ENCODE measurements around the gene RPEL1. TPM values are rescaled to one million over a fixed set of nuclear protein-coding genes. Genes with fewer than 3 reads are reported as not detected.
"Not testable (repeated sequence)": the region's sequence is repeated elsewhere in the genome, so short reads cannot be mapped to it uniquely, and the experiment has no call there.

The RPEL1 gene
- total RNA-seq, 2 donors from 2014 or later = not detected

- WGBS, 2 donors = 66 to 88% methylated on average over 2 of the region's 2 CpGs
- TF ChIP-seq CTCF (IDR thresholded peaks at IDR 0.05) (no peak), POLR2A (IDR thresholded peaks at IDR 0.05) (no peak)
- DNase-seq (no peak), ATAC-seq (no peak)
- Histone ChIP-seq H3K4me1 (no peaks in the 10 kb centered on the region), H3K36me3 (replicated peaks in 1 of 2; ENCODE audit: insufficient read depth in 1 of 2, low read depth in 2 of 2) (no peaks in the 10 kb centered on the region), H3K4me3 (no peak overlapping the region), H3K27ac (no peak overlapping the region), H3K9me3 (no peaks in the 10 kb centered on the region), H3K27me3 (no peaks in the 10 kb centered on the region)
- intact Hi-C loops (cut with DNase I) = no loop called here
Measured at GRCh38 chr10:103207141-103207540, 38.5 kb upstream of the RPEL1 start.

- ATAC-seq; H3K36me3 ChIP-seq (replicated peaks in 1 of 2; ENCODE audit: insufficient read depth in 1 of 2, low read depth in 2 of 2); H3K27ac ChIP-seq; DNase-seq; H3K4me3 ChIP-seq; intact Hi-C loops (cut with DNase I); H3K9me3 ChIP-seq; H3K27me3 ChIP-seq; H3K4me1 ChIP-seq: not testable (repeated sequence)
- 46 to 67% methylated on average over 2 to 3 of the region's 3 CpGs for WGBS, 2 donors
Measured at GRCh38 chr10:103207643-103208042, 38.0 kb upstream of the RPEL1 start.

- H3K9me3 ChIP-seq; DNase-seq; H3K4me3 ChIP-seq; intact Hi-C loops (cut with DNase I); H3K27me3 ChIP-seq; H3K36me3 ChIP-seq (replicated peaks in 1 of 2; ENCODE audit: insufficient read depth in 1 of 2, low read depth in 2 of 2); H3K27ac ChIP-seq; ATAC-seq; H3K4me1 ChIP-seq: not testable (repeated sequence)
- 83 to 89% methylated on average over 4 of the region's 4 CpGs for WGBS, 2 donors
Measured at GRCh38 chr10:103210262-103210661, 35.4 kb upstream of the RPEL1 start.

- no peak for ATAC-seq
- H3K36me3 ChIP-seq (replicated peaks in 1 of 2; ENCODE audit: insufficient read depth in 1 of 2, low read depth in 2 of 2) = no peaks in the 10 kb centered on the region
- TF ChIP-seq CTCF (IDR thresholded peaks at IDR 0.05) = no peak
- TF ChIP-seq POLR2A (IDR thresholded peaks at IDR 0.05) = no peak
- 85 to 89% methylated on average over 5 of the region's 5 CpGs for WGBS, 2 donors
- intact Hi-C loops (cut with DNase I) = no loop called here
- no peaks in the 10 kb centered on the region for H3K27me3 ChIP-seq
- no peaks in the 10 kb centered on the region for H3K4me1 ChIP-seq
- no peak overlapping the region for H3K27ac ChIP-seq
- no peak for DNase-seq
- no peaks in the 10 kb centered on the region for H3K9me3 ChIP-seq
- no peak overlapping the region for H3K4me3 ChIP-seq
Measured at GRCh38 chr10:103215601-103216000, 30.1 kb upstream of the RPEL1 start.

GRCh38 chr10:103216362-103216761 lies 29.3 kb upstream of the RPEL1 start:
- DNase-seq; ATAC-seq; H3K4me3 ChIP-seq; H3K9me3 ChIP-seq; H3K4me1 ChIP-seq; H3K27ac ChIP-seq; H3K27me3 ChIP-seq; intact Hi-C loops (cut with DNase I); H3K36me3 ChIP-seq (replicated peaks in 1 of 2; ENCODE audit: insufficient read depth in 1 of 2, low read depth in 2 of 2): not testable (repeated sequence)
- WGBS, 2 donors = 50 to 52% methylated on average over 4 of the region's 4 CpGs

GRCh38 chr10:103224133-103224532 lies 21.6 kb upstream of the RPEL1 start:
- Histone ChIP-seq H3K4me1 (no peaks in the 10 kb centered on the region), H3K9me3 (peaks cover 0 to 13% (median 0%) of the 10 kb centered on the region in 3 donors), H3K27me3 (no peaks in the 10 kb centered on the region), H3K4me3 (no peak overlapping the region), H3K27ac (no peak overlapping the region), H3K36me3 (replicated peaks in 1 of 2; ENCODE audit: insufficient read depth in 1 of 2, low read depth in 2 of 2) (no peaks in the 10 kb centered on the region)
- no peak for ATAC-seq
- TF ChIP-seq CTCF (IDR thresholded peaks at IDR 0.05) = no peak
- TF ChIP-seq POLR2A (IDR thresholded peaks at IDR 0.05) = no peak
- intact Hi-C loops (cut with DNase I) = no loop called here
- 88% methylated on average over 4 of the region's 4 CpGs for WGBS, 2 donors
- no peak for DNase-seq

GRCh38 chr10:103224721-103225120 lies 21.0 kb upstream of the RPEL1 start:
- H3K36me3 ChIP-seq (replicated peaks in 1 of 2; ENCODE audit: insufficient read depth in 1 of 2, low read depth in 2 of 2); H3K27me3 ChIP-seq; ATAC-seq; H3K4me1 ChIP-seq; intact Hi-C loops (cut with DNase I); DNase-seq; H3K4me3 ChIP-seq; H3K27ac ChIP-seq: not testable (repeated sequence)
- 78% methylated on average over 5 of the region's 5 CpGs for WGBS, 2 donors
- peaks cover 0 to 13% (median 0%) of the 10 kb centered on the region in 3 donors for H3K9me3 ChIP-seq
